Measurements from ENCODE around the gene PLEKHG3.

DNA sequence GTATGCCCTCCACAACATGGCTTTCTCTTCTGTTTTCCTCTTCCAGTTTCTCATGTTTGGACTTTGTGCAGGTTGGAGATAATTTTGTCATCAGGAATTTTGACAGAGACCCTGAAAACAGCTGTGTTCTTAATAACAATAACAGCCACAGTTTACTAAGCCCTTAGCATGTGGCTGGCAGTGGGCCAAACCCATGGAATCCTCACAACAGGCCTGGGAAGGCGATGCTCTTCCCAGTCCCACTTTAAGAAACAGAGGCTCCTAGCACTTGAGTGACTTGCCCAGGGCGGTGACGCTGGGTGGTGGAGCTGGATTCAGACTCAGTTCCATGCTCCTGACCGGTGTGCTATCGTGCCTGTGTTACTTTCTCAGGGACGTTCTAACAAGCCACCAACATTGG is 20.1 kb upstream of the PLEKHG3 start:
- no peak for TF ChIP-seq SIN3A (IDR thresholded peaks at IDR 0.05; ENCODE audit: borderline replicate concordance, insufficient read depth, low read depth, low read length)
- TF ChIP-seq, protein P1, sequence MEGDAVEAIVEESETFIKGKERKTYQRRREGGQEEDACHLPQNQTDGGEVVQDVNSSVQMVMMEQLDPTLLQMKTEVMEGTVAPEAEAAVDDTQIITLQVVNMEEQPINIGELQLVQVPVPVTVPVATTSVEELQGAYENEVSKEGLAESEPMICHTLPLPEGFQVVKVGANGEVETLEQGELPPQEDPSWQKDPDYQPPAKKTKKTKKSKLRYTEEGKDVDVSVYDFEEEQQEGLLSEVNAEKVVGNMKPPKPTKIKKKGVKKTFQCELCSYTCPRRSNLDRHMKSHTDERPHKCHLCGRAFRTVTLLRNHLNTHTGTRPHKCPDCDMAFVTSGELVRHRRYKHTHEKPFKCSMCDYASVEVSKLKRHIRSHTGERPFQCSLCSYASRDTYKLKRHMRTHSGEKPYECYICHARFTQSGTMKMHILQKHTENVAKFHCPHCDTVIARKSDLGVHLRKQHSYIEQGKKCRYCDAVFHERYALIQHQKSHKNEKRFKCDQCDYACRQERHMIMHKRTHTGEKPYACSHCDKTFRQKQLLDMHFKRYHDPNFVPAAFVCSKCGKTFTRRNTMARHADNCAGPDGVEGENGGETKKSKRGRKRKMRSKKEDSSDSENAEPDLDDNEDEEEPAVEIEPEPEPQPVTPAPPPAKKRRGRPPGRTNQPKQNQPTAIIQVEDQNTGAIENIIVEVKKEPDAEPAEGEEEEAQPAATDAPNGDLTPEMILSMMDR (IDR thresholded peaks at IDR 0.05) = no peak
